GM19372 (cell line): ENCODE measurements around the gene NR2F6.

ENCODE experiments used
- ATAC-seq: cut with Tn5 transposase; IDR thresholded peaks from one replicate; pipeline ENCODE4 v1.9.1; 2021; ENCODE audit warnings: mild to moderate bottlenecking, low read depth, moderate library complexity; ENCODE audit not compliant: unreplicated experiment

NR2F6 gene

DNA sequence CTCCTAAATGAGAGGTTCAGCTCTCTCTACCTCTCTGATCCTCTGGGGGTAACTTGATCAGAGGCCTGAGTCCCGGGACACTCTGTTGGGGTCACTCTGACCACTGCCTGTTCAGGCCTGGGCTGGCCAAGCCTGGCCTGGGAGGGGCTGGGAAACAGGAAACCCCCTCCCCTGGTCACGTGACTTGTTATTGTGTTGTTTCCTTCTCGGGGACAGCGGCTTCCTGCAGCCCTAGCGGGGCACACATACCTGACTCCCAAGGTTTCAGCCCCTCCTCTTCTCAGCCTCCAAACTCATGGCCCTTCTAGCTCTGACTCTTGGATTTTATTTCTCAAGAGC, 18.9 kb upstream of the NR2F6 start, which contains the start of gene USHBP1:
Gene USHBP1, minus strand, starts transcription at position 105 of the 339 bp plus-strand sequence. CDS start 446 bp downstream, outside the sequence.
- ATAC-seq: no peak

DNA sequence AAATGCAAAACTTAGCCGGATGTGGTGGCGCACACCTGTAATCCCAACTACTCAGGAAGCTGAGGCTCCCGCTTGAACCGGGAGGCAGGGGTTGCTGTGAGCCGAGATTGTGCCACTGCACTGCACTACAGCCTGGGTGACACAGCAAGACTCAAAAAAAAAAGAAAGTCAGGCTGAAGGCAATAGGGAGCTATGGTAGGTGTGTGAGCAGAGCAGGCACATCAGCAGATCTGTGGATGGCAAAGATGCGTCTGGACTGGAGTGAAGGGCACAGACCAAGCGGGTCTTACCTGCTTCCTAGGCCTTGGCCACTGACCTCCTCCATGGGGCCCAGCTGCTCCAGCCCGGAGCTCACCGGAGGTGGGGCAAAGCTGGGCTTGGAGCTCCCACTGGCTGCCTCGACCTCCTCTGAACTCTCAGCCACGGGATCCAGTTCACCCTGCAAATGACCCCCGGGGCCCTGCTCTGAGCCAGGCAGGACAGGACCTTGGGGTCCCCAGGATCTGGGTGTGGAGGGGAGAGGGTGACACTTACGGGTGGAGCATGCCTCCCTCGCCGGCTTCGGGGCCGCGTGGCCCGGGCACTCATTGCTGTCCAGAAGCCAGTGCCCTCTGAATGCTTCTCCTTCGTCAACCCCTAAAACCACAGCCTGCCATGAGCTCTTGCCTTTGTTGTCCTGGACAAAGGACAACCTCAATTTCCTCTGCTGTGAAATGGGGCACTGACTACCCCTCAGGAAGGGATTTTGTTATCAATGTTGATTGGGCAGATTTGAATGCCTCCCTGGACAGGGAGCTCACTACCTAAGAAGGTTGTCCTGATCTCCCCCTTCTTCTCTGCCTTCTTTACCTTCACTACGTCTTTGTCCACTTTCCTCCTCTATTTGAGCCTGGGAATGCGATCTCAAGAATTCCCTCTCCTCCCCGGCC, 18.3 kb upstream of the NR2F6 start:
- ATAC-seq: no peak

DNA sequence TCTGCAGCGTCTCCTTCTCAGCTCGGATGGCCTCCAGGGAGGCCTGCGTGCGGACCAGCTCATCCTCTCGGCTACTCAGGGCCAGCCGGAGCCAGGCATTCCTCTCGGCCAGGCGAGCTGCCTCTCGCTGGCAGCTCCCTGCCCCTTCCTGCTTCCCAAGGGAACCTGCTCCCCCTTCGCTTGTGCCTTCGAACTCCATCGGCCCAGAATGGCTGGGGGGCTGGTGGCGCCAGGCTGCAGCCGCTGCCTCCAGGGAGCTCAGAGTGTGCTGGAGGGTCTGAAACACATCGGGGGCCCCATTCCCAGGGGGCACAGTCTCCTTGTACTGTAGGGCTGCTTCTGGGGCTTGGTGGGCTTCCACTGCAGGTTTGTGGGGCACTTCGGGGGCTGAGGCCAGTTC, 16.8 kb upstream of the NR2F6 start:
- no peak for ATAC-seq

GRCh38 chr19:17260842-17261325, 15.2 kb upstream of the NR2F6 start:
- ATAC-seq: no peak

- no peak for ATAC-seq
Observed at GRCh38 chr19:17259934-17260333, 14.2 kb upstream of the NR2F6 start.

- ATAC-seq: no peak
Observed at GRCh38 chr19:17259118-17259780, 13.5 kb upstream of the NR2F6 start.

- no peak for ATAC-seq
Observed at GRCh38 chr19:17256130-17256529, 10.4 kb upstream of the NR2F6 start.

GRCh38 chr19:17255150-17255621, 9.5 kb upstream of the NR2F6 start:
- ATAC-seq: no peak

DNA sequence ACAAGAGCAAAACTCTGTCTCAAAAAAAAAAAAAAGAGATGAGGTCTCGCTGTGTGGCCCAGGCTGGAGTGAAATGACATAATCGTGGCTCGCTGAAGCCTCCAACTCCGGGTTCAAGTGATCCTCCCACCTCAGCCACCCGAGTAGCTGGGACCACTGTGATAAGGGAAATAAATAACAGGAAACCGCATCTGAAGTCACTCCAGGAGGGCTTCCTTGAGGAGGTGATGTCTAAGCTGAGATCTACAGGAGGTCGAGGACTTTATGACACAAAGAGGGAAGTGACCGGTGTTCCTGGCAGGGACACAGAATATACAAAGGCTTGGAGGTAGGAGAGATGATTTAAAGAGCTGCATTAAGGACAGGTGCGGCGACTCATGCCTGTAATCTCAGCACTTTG, 8.9 kb upstream of the NR2F6 start:
- no peak for ATAC-seq

DNA sequence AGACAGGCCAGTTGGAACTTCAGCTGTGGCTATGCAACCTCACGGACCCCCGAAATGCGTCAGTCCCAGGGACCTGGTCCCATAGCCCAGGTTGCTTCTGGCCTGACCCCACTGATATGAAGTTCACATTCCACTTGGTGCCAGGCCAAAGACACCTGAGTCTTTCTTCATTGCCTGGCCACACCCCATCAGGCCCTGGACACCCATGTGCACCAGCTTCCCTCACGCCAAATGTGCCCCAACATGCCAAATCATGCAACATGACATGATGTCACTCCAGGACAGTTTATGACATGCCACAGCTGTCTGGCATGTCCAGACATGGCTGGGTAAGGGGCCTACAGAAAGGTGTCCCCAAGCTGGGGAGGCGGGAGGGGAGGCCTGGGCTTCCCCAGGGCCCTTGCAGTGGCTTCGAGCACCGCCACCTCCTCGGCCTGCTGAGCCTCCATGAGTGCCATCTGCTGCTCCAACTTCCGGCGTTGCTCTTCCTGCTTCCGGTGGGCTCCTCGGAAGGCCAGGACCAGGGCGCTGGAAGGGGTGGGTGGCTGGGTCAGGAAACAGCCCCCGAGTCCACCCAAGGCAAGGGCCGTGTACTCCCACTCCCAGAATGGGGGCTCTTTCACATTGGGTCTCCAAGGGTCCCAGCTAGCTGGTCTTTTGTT, 4.3 kb upstream of the NR2F6 start:
- no peak for ATAC-seq

DNA sequence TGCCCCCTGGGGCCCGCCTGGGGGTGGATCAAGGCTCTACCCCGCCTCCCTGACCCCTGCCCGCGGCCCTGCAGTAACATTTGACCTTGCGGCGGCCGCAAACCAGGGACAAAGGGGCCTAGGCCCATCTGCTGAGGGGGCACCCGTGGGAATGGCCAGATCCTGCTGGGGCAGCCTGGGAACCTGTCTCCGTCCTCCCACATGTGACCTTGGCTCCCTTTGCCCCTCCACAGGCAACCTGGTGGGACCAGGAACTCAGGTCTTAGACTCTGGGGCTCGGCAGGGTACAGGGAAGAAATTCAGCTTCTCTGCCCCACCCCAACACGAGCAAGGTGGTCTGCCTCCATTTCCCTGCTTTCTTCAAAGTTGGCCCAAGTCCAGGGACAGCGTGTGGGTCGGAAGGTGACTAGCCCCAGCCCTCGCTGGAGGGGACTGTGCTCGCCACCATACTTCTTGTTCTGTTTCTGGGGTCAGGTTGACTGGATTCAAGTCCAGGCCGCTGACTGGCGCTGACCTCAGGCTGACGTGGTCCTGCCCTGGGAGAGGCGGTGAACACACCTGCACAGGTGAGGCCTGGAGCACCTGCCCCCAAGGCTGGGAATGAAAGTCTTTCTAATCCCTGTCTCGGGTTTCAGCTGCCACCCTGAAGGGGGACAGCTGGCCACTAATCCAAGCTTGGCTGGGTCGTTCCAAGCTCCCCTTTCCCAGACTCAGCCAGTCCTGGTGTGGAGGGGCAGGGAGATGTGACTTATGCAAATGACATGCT, 2.5 kb upstream of the NR2F6 start:
- no peak for ATAC-seq

DNA sequence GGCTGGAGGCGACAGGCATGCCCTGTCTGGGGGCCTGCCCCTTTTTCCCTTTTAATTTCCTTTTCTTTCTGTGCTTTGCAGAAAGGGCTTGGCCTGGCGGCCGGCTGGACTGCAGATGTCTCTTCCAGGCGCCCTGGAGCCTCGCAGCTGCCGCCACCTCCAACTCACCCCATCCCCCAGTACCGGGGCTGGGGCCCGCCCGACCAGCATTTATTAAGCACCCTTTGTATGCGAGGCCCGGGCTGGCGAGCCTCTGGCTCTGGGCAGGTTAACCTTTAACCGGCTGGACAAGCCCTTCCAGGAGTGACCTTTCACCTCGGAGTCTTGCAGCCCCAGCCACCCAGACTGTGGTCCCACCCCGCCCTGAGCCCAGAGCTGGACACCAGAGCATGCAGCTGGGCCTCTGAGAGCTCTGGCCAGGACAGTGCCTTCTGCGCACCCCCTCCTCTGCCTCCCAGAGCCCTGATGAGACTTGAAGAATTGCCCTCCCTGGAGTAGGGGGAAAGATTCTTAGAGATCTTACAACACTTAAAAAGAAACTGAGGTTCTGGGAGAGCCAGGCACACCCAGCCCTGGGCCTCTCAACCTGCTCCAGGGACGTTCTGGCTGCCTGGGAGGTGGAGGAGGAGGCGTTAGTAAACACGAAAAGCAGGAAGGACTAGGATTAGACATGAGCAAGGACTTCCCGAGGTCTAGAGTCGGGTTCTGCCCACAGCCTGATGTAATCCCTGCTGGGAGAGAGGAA, 1.1 kb upstream of the NR2F6 start:
- no peak for ATAC-seq

DNA sequence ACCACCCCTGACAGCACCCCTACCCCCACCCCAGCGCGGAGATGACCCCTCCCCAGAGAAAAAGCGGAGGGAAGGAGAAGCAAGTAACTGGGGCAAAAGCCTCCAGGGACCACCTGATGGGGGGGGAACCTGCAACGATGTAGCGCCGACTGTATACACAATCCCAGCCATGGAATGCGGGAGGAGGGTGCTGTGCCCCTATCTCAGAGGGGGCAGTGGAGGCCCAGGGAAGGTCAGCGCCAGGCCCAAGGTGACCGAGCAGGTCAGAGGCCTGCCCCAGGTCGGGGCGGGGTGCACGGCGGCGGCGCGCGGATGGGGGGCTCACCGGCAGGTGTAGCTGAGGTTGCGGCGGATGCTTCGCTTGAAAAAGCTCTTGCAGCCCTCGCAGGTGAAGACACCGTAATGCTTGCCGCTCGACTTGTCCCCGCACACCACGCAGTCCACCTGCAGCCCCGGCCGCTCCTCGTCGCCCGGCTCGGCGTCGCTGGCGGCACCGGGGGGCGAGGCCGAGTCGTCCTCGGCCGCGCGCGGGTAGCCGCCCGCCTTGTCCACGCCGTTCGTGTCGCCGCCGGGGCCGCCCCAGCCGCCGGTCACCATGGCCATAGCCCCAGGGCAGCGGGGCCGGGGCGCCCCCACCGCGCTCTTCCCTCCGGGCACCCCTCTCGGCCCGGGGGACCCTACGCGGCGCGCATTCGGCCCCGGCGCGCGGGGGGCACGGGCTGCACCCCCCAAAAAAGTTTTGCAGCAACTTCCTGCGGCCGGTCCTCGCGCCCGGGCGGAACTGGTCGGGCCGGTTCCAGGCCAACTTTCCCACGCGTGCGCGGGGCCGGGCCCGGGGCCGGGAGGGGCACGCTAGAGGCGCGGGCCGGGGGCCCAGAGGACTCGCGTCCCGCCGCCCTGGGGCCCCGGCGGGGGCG, 843 bp downstream of the NR2F6 start:
- no peak for ATAC-seq

- no peak for ATAC-seq
Observed at GRCh38 chr19:17243830-17244617, 1.7 kb downstream of the NR2F6 start.

GRCh38 chr19:17243211-17243829, 2.4 kb downstream of the NR2F6 start:
- ATAC-seq: no peak

DNA sequence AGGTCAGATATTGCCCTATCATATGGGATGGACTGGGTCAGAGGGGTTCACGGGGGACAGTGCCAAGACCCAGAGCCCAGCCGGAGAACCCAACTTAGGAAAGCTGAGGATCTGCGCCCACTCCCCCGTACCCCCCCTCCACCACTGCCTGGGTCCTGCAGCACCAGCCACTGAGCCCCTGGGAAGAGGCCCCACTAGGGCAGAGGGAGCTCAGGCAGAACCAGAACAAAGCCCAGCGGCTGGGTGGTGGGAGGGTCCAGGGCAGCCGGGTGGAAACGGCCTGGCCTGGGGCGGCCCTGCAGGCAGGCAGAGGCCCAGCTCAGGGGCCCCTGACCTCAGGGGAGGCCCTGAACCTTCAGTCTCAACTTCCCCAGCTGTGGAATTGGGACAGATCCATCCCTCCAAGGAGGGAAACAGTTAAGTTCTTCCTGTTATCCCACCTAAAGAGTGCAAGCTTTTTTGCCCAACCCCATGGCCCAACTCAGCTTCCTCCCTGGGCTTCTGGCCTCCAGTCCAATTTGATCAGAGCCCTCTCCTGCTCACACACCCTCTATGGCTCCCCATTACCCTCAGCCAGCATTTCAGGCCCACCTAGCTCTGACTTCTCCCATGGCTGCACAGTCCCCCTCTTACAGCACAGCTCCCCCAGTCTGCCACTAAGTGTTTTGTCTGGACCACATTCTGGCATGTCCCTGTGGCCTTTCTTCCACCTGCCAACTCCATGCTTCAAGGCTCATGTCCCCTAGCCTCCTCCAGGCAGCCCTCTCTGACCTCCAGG, 3.1 kb downstream of the NR2F6 start:
- no peak for ATAC-seq
